HG02981 (cell line): ENCODE results near the gene DLG4.
"Not testable (repeated sequence)": the region's sequence is repeated elsewhere in the genome, so short reads cannot be mapped to it uniquely, and the experiment has no call there.

Experiments used
- ATAC-seq: cut with Tn5 transposase; IDR thresholded peaks from one replicate; pipeline ENCODE4 v1.9.1; 2021; ENCODE audit warnings: mild to moderate bottlenecking, moderate library complexity; ENCODE audit not compliant: unreplicated experiment

Gene DLG4

DNA sequence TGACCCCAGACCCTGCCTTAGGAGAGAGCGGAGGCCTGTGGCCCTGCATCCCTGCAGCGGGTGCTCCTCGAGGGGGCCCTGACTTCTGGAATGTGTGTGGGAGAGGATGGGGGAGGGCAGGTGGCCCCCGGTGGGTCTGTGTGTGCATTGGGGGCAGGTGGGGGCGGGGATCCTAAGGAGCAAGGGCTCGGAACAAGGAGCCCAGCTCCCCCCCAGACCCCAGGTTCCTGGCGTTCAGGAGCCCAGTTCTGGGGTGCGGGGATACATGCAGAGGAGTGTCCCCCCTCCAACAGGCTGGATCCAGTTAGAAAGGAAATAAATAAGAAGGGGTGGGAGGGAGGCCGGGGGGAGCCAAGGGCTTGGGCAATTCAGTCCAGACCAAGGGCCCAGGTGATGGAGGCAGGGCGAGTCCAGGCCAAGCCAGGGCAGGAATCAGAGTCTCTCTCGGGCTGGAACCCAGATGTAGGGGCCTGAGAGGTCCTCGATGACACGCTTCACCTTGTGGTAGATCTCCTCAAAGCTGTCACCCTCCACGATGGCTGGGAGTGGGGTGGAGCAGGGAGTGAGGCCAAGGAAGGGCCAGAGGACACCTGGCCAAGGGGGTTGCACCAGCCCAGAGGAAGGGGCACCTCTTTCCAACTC is 29.2 kb downstream of the DLG4 start:
- ATAC-seq: no peak

DNA sequence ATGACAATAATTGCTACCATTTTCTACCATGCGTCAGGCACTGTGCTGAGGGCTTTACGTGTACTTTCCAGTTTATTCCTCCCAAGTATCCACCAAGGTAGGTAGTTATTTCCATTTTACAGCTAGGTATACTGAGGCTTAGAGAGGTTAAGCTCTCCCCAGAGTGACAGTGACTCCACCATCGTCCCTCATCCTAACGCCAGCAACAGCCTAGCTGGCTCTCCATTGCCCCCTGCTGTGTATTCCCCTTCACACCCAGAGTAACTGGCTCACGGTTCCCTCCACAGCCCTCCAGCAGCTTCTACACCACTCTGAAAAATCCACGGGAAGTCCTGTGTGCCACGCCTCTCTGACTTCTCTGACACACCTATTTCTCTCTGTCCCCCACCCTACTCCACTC is 33.4 kb downstream of the DLG4 start:
- ATAC-seq: no peak

DNA sequence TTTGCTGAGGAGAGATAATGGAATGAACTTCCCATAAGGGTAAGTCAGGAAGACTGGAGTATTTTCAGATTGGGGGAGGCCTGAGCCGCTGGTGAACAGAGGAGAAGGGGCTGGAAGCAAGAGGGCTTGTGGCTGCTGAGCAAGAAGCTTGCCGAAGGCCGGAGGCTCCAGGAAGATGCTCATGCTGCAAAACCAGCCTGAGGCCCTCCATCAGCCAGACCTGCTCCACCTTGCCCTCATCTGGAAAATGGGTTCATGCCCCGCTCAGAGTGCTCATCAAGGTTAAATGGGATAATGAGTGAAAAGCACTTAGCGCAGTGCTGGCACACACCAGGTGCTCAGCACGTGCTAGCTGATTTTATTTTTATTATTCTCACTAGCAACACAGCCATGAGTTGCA is 35.0 kb downstream of the DLG4 start:
- ATAC-seq: no peak

DNA sequence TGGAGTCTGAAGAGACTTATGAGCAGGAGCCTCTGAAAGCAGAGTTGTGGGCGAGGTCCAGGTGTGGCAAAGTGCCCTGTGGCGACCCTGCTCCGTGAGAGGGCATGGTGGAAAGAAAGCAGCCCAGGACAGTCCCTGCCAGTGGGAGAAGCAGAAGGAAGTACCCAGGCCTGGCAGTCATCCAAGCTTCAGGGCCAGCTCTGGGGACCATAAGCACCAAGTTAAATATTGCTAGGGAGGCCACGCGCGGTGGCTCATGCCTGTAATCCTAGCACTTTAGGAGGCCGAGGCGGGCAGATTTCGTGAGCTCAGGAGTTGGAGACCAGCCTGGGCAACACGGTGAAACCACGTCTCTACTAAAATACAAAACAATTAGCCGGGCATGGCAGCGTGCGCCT is 35.5 kb downstream of the DLG4 start:
- no peak for ATAC-seq

DNA sequence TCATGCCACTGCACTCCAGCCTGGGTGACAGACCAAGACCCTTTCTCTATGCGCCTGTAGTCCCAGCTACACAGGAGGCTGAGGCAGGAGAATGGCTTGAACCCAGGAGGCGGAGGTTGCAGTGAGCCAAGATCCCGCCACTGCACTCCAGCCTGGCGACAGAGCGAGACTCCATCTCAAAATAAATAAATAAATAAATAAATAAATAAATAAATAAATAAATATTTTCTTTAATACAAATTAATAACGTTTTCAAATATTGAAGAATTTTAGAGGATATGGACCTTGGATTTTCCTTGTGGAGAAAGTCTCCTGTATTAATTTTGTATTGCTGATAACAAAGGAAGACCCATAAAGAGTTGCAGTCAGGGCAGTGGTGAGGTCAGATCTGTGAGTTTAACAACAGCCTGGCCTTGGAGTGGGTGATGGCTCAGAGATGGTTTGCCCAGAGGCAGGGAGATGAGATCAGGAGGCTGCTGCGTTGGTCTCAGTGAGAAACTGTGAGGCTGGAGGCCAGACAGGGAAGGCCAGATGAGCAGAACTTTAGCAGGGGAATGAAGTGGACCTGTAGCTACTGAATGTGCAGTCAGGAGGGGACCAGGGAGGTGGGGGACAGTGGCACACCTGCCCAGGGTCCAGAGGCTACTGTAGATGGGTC is 36.1 kb downstream of the DLG4 start:
- ATAC-seq: no peak

DNA sequence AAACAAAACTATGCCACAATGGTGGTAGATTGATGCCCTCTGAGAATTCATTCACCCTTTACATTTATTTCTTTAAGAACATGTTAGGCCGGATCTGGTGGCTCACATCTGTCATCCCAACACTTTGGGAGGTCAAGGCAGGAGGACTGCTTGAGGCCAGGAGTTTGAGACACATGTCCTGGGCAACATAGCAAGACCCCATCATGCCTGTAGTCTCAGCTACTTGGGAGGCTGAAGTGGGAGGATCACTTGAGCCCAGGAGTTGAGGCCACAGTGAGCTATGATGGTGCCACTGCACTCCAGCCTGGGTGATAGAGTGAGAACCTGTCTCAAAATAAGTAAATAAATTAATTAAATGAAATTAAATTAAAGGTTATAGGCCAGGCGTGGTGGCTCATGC is 37.5 kb downstream of the DLG4 start:
- not testable (repeated sequence) for ATAC-seq

DNA sequence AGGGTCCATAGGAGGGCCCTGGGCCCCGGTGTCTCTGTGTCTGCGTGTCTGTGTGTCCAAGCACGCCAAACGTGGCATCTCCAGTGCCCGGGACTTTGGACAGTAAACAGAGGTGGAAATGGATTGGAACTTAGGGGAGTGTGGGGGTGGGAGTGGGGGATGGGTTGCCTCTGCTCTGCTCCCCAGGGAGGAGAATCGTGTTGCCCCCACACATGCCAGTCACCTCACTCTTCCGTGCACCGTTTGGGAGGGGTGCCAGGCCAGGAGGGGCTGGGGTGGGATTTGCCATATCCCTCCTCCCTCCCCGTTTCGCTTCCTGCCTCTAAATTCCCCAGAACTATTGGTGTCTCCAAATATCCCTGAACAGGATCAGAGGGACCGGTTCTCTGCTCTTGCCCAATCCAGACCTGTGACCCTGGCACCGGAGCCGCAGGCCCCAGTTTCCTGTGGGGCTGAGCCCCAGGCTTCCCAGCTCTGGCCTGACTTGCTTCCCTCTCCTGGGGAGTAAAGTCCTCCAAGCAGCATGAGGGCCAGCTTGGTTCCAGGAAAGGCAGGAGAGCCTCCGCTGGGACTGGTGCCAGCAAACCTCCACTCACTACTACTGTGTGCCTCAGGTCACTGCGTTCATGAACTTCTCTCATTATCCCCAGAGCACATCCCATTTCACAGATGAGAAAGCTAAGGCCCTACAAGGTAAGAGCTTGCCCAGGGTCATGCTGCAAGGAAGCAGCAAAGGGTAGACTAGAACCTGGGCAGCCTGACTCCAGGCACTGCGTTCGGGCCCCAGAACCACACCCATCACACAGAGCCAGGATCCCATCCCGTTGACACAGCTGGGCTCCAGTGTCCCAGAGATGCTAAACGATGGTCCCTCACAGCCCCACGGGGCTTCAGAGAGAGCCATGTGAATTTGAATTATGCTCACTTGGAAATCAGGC is 40.0 kb downstream of the DLG4 start, which contains the start of gene ASGR1:
Gene ASGR1 (minus strand): TSS at position 54 of the 938 bp plus-strand sequence. CDS start 807 bp downstream, outside the sequence.
- no peak for ATAC-seq

DNA sequence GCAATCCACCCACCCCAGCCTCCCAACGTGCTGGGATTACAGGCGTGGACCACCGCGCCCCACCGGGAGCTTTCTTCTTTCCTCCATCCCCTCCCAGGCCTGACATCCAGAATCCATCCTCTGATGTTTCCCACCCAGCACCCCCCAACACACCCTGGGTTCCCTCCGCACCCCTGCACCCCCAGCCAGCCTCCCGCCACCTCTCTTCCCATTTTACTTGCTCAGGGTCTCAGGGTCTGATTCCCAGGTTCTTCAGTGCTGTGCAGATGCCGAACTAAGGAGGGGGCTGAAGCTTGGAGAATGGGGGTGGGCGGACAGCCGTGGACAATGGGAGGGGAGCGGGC is 40.7 kb downstream of the DLG4 start:
- no peak for ATAC-seq

DNA sequence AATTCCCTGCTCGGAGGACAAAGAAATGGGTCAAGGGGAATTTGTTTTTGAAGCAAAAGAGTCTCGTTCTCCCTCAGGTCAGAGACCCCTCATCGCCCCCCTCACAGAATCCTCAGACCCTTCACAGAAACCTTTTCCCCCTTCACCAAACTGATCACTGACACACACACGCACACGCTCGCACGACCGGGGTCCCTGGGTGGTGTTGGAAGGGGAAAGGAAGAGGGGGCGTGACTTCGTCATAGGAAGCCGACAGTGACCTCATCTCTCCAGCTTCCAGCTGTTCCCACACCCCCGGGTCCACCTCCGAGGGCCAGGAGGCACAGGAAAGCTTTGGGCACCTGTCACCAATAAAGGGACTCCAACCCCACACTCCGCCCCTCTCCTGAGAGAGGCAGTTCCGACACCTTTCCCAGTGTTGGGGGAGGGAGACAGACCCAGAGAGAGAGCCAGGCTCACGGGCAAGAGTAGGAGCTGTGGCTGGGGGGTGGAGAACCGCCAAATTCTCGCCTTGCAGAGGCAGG is 41.6 kb downstream of the DLG4 start:
- ATAC-seq: no peak

DNA sequence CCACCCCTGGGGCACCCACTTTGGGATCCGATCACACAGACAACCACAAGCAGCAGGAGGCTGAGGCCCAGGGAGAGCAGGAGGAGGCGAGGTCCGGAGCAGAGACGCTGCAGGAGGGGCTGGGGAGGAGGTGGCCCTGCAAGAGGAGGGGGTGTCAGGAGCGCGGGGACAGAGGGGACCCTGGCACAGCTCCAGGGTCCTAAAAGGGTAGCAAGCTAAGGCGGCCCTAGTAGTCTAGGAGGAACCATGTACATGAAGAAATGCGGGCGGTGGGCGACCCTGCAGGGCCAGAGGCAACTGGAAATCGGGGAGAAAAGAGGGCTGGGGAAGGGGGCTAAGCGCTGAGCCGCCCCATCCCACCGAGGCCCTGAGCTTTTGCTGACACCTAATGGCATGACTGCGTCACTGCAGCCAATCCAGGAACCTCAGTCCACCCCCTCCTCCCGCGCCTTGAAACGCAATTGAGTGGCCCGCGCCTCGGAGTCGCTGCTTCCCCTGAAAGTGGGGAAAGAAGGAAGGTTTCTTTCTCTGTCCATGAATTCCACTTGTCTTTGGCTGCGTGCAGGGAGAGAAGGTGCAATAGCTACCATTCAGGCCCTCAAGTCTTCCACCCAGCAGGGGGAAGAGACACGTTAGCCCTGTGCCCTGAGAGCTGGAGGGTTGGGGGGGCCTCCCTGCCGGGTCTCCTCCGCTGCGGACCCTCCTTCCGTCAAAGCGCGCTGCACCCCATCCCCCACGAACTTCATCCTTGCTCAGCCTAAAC is 42.3 kb downstream of the DLG4 start:
- no peak for ATAC-seq

DNA sequence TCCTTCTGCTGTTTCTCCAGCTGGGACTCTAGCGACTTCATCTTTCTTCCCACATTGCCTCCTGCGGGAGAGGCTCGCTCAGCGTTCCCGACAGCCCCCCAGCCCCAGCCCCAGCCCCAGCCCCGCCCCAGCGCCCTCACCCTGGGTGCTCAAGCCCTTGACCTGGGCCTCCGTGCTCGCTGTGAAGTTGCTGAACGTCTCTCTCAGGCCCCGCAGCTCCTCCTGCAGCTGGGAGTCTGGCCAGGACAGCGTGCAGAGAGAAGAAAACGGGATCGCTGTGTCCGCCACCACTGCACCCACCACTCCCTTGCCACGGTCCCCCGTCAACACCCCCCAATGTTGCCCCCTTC is 42.8 kb downstream of the DLG4 start:
- no peak for ATAC-seq

DNA sequence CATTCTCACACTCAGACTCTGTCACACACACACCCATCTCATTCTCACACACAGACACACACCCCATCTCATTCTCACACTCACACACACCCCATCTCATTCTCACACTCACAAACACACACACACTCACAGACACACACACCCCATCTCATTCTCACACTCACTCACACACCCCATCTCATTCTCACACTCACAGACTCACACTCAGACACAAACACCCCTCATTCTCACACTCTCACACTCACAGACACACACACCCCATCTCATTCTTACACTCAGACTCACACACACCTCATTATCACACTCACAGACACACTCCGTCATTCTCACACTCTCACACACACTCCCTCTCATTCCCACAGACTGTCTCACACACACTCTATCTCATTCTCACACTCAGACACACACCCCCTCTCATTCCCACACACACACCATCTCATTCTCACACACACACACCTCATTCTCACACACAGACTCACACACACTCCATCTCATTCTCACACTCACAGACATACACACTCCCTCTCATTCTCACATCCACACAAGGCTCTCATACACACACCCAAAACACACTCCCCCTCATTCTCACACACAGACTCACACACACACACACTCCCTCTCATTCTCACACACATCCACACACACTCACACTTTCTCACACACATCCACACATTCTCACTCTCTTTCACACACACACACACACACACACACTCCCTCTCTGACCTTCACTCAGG is 43.4 kb downstream of the DLG4 start:
- ATAC-seq: no peak

DNA sequence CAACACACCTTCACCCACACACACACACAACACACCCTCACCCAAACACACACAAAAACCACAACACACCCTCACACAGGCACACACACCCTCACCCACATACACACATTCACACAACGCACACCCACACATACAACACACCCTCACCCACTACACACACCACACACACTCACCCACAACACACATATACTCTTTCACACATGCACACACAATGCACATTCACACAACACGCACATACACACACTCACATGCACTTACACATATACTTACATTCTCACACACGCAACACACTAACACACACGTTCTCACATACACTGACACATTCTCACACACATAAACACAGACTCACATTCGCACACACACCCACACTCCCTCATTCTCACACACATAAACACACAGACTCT is 44.3 kb downstream of the DLG4 start:
- ATAC-seq: no peak

DNA sequence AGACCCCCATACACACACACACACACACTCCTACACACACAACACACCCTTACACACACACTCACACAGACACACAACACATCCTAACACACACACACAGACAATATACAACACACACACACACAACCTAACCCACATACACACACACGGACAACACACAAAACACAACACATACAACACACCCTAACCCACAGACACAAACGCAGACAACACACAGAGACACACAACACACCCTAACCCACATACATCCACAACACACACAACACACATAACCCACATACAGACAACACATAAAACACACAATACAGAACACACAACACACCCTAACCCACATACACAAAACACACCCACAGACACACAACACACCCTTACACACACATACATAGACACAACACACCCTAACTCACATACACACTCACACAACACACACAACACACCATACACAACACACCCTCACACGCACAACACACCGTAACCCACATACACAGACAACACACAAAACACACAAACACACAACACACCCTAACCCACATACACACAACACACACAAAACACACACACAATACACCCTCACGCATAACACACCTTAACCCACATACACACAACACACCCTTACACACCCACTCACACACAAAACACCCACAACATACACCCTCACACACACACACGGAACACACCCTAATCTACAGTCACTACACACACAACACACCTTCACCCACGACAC is 44.9 kb downstream of the DLG4 start:
- ATAC-seq: no peak

DNA sequence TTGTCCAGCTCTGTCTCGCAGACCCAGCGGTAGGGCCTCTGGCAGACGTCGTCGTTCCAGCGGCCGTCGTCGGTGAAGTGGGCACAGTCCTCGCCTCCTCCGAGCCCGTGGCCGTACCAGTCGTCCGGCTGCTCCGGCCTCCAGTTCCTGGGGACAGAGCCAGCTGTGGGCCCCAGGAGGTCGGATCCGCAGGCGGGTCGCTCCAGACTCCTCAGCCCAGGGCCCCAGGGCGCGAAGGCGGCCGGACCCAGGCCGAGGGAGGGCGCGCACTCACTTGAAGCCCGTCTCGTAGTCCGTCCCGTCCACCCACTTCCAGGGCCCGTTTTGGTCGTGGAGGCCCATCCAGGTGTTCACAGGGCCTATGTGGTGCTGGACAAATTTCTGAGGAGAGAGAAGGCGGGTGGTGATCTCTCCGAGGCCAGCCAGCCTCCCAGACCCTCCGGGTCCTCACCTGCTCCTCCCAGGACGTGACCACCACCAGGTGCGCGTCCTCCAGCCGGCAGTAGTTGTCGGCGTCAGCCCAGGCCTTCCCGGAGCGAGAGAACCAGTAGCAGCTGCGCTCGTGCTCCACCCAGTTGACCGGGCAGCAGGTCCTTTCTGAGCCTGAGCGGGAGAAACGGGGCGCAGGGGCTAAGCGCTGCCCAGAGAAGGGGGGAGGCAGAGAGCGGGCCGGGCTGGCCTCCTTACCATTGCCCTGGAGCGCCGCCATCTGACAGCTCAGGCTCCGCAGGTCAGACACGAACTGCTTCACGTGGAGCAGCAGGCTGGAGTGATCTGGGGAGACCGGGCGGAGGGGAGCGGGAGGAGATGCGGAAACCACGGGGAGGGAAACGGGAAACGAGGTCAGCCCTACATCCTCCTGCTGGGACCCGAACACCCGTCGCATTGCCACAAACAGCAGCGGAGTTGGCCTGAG is 45.7 kb downstream of the DLG4 start:
- no peak for ATAC-seq

DNA sequence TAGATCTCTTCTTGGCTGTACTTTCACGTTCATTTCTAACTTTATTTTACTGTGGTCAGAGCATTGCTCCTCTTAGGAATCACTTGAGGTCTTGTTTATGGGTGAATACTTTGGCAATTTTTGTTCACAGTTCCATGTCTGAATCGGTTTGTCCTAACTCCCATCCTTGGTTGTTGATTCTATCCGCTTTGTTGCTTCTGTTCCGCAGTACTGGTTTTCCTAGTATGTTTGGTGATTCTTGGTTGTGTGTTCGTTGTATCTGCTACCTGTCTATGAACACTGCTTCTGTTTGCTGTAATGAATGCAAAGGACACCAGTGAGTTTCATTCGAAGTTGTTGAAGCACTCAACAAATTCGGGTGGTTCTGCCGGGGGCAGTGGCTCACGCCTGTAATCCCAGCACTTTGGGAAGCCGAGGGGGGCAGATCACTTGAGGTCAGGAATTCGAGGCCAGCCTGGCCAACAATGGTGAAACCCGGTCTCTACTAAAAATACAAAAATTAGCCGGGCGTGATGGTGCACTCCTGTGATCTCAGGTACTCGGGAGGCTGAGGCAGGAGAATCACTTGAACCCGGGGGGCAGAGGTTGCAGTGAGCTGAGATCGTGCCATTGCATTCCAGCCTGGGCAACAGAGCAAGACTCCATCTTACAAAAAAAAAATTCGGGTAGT is 47.0 kb downstream of the DLG4 start:
- not testable (repeated sequence) for ATAC-seq

DNA sequence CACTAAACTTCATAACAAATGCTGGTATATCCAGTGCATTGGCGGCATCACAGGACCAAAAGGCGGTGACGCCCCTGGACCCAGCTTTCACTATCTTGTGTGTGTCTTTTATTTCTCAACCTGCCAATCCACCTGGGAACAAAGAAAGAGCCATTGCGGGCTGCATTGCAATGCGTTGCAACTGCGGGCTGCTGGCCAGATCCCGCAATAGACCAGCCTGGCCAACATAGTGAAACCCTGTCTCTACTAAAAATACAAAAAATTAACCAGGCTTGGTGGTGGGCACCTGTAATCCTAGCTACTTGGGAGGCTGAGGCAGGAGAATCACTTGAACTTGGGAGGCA is 50.1 kb downstream of the DLG4 start:
- not testable (repeated sequence) for ATAC-seq
